HCT116 (cell line): ENCODE measurements around the gene PREB.

ENCODE experiments used
- CBX3 ChIP-seq: IDR thresholded peaks from 2 replicates; pipeline ENCODE4 v1.6.1; 2012; ENCODE audit warnings: low read depth
- CEBPB ChIP-seq: IDR thresholded peaks from 2 replicates; pipeline ENCODE4 v1.6.1; 2012; ENCODE audit warnings: low read depth
- EZH2 ChIP-seq: fragments of 200-600 bp; sonication (generic); IDR thresholded peaks from 2 replicates; pipeline ENCODE4 v1.6.1; 2017; ENCODE audit warnings: antibody characterized with exemption, mixed run types
- JUND ChIP-seq: IDR thresholded peaks from 2 replicates; pipeline ENCODE4 v1.6.1; 2012
- POLR2A ChIP-seq: IDR thresholded peaks from 2 replicates; pipeline ENCODE4 v1.7.0; 2011; ENCODE audit warnings: borderline replicate concordance; ENCODE audit not compliant: insufficient read depth, insufficient read length; ENCODE audit errors: extremely low read depth
- POLR2AphosphoS5 ChIP-seq: IDR thresholded peaks from 2 replicates; pipeline ENCODE4 v1.6.1; 2011; ENCODE audit warnings: mild to moderate bottlenecking, low read depth, low read length, moderate library complexity
- SIN3A ChIP-seq: IDR thresholded peaks from 2 replicates; pipeline ENCODE4 v1.6.1; 2012; ENCODE audit warnings: low read depth
- SP1 ChIP-seq: IDR thresholded peaks from 2 replicates; pipeline ENCODE4 v1.6.1; 2012; ENCODE audit warnings: low read depth
- YY1 ChIP-seq: IDR thresholded peaks from 2 replicates; pipeline ENCODE4 v1.6.1; 2011; ENCODE audit warnings: low read length, low read depth, moderate library complexity, mild to moderate bottlenecking; ENCODE audit not compliant: insufficient replicate concordance; ENCODE audit errors: extremely low read depth
- ZNF274 ChIP-seq: fragments of 200-500 bp; sonication (Bioruptor generic); IDR thresholded peaks from 2 replicates; pipeline ENCODE4 v1.6.1; 2014; ENCODE audit warnings: mild to moderate bottlenecking, low read depth, low read length, inconsistent platforms
- TF ChIP-seq, protein P1 (sequence below): IDR thresholded peaks from 2 replicates; pipeline ENCODE4 v1.6.1; 2012
- TF ChIP-seq, protein P2 (sequence below), 3 experiments: fragments of 200-600 bp in 1 of 3; sonication (generic) in 1 of 3; IDR thresholded peaks in 2 of 3; conservative IDR thresholded peaks in 1 of 3; 2 replicates each; pipeline ENCODE4 v1.5.1; 2012 to 2017; ENCODE audit warnings: low read depth in 2 of 3, low read length in 2 of 3, antibody characterized with exemption in 1 of 3, borderline replicate concordance in 1 of 3, control low read depth in 1 of 3, mild to moderate bottlenecking in 1 of 3, mixed read lengths in 1 of 3, mixed run types in 1 of 3, moderate library complexity in 1 of 3; ENCODE audit not compliant: insufficient read depth in 1 of 3
- TF ChIP-seq, protein P3 (sequence below): IDR thresholded peaks from 2 replicates; pipeline ENCODE4 v1.6.1; 2012; ENCODE audit warnings: low read depth

DNA sequence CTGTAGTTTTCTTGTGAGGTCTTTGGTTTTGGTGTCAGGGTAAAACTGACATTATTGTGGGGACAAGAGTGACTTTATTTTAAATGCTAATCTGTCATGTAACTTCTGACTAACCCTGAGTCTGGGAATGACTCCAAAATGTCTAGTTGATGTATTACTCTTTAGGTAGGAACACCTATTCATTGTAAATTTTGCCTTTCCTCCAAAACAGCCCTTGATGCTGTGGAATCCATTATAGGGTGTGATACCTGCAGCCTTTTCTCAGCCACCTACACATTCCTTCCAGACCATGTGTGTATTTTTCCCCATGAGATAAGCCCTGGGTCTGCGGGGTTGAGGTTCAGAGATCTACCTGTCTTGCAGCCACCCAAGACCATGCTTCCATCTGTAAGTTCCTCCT lies 8.8 kb upstream of the PREB start:
- no peak for TF ChIP-seq CBX3
- TF ChIP-seq, protein P1, sequence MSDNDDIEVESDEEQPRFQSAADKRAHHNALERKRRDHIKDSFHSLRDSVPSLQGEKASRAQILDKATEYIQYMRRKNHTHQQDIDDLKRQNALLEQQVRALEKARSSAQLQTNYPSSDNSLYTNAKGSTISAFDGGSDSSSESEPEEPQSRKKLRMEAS, result no peak
- TF ChIP-seq, protein P2, sequence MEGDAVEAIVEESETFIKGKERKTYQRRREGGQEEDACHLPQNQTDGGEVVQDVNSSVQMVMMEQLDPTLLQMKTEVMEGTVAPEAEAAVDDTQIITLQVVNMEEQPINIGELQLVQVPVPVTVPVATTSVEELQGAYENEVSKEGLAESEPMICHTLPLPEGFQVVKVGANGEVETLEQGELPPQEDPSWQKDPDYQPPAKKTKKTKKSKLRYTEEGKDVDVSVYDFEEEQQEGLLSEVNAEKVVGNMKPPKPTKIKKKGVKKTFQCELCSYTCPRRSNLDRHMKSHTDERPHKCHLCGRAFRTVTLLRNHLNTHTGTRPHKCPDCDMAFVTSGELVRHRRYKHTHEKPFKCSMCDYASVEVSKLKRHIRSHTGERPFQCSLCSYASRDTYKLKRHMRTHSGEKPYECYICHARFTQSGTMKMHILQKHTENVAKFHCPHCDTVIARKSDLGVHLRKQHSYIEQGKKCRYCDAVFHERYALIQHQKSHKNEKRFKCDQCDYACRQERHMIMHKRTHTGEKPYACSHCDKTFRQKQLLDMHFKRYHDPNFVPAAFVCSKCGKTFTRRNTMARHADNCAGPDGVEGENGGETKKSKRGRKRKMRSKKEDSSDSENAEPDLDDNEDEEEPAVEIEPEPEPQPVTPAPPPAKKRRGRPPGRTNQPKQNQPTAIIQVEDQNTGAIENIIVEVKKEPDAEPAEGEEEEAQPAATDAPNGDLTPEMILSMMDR (IDR thresholded peaks at IDR 0.05 in 2 of 3, conservative IDR thresholded peaks at IDR 0.05 in 1 of 3; ENCODE audit: borderline replicate concordance in 1 of 3, insufficient read depth in 1 of 3, low read depth in 2 of 3, low read length in 2 of 3), result no peak
- no peak for TF ChIP-seq POLR2A
- TF ChIP-seq, protein P3, sequence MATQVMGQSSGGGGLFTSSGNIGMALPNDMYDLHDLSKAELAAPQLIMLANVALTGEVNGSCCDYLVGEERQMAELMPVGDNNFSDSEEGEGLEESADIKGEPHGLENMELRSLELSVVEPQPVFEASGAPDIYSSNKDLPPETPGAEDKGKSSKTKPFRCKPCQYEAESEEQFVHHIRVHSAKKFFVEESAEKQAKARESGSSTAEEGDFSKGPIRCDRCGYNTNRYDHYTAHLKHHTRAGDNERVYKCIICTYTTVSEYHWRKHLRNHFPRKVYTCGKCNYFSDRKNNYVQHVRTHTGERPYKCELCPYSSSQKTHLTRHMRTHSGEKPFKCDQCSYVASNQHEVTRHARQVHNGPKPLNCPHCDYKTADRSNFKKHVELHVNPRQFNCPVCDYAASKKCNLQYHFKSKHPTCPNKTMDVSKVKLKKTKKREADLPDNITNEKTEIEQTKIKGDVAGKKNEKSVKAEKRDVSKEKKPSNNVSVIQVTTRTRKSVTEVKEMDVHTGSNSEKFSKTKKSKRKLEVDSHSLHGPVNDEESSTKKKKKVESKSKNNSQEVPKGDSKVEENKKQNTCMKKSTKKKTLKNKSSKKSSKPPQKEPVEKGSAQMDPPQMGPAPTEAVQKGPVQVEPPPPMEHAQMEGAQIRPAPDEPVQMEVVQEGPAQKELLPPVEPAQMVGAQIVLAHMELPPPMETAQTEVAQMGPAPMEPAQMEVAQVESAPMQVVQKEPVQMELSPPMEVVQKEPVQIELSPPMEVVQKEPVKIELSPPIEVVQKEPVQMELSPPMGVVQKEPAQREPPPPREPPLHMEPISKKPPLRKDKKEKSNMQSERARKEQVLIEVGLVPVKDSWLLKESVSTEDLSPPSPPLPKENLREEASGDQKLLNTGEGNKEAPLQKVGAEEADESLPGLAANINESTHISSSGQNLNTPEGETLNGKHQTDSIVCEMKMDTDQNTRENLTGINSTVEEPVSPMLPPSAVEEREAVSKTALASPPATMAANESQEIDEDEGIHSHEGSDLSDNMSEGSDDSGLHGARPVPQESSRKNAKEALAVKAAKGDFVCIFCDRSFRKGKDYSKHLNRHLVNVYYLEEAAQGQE, result no peak
- TF ChIP-seq SP1, result no peak
- no peak for TF ChIP-seq YY1
- no peak for TF ChIP-seq CEBPB
- no peak for TF ChIP-seq ZNF274
- TF ChIP-seq JUND, result no peak
- TF ChIP-seq SIN3A, result no peak
- no peak for TF ChIP-seq EZH2
- no peak for TF ChIP-seq POLR2AphosphoS5
